ENCODE measurements around the gene API5.

The API5 gene

DNA sequence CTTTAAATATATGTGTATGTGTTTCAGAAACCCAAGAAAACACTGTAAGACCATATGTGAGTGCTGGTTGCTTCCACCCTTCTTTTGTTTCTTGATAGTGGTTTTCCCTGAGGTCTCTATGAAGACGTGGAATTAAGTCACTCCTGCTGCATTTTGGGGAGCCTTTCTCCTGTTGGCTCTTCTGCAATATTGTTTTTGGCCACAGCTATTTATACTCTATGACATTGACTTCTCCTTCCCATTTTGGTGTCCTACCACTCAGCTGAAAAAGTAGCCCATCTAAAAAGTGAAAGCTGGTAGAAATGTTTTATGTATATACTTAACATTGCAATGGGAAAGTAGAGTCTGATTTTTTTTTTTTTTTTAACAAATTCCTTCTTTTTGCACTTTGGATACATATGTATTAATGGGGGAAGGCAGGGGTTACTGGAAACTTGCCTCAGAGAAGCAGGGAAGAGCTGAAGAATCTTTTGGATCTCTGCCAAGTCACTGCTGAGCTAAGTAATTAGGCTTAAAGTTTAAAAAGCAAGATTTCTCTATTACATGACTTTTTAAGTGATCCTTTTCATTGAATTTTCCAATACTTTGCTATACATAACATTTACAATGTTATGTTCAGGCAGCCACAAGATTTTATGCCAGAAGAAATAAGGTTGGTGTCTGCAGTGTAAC is 48.7 kb downstream of the API5 start:
- DNase-seq, result no peak

DNA sequence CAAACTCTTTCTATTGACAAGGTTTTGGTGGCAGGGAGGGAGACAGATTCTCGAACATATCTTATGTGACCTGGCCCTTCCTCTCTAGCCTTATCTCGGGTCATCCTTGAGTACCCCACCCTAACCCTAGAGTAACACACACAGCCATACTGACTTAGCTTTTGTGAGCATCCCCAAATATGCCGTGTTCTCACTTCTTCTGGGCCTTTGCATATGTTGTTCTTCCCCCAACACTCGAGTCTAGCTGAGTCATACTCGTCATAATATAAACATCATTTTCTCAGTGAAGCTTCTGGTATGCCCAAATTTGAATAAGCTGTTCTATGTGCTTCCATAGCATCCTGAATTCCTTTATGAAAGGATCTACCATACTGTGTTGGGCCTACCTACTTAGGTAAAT is 54.9 kb downstream of the API5 start:
- no peak for DNase-seq

DNA sequence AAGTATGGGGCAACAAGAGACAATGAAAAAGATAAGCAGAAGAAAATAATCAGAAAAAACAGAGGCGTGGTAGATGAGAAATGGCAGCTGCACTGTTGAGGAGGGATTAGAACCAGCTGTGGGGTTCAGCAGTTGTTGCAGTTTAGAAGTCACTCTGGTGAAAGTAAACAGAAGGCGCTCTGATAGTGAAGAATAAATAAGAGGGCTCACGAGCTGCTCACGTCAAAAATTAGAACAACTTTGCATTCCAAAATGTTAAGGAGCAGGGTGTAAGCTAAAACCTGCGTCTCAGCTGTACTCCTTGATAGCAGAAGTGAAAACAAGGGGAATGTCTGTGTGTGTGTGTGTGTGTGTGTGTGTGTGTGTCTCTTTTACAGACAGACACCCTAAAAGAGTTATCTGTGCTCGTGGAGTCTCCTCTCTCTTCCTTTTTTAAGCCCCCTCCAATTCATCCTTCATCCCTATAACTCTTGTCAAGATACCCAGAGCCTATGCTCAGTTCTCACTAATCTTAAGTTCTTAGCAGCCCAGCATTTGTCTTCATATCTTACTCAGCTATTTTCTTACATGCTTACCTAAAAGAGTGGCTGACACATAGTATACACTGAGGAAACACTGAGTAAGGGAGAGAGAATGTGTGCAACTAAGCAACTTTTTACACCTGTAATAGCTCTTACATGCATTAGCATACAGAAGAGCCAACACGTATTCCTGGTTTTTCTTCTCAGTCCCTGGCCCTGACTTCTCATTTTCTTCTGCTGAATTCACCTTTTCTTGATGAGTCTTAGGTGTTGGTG is 55.8 kb downstream of the API5 start:
- DNase-seq, result no peak

DNA sequence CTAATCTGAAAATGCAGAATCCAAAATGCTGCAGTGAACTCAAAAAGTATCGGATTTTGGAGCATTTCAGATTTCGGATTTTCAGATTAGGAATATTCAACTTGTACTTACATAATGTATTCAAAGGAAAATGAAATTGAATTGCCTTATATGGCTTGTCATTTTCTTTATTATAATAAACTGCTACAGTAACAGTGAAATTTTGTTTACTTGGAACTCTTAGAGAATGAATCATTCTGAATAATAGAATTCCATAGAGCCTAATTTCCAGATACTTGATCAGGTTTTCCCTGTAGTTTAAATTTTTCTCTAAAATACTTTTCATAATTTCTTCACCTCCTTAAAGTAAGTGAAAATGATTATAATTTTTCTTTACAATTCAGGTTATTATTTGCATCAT is 64.3 kb downstream of the API5 start:
- no peak for DNase-seq

DNA sequence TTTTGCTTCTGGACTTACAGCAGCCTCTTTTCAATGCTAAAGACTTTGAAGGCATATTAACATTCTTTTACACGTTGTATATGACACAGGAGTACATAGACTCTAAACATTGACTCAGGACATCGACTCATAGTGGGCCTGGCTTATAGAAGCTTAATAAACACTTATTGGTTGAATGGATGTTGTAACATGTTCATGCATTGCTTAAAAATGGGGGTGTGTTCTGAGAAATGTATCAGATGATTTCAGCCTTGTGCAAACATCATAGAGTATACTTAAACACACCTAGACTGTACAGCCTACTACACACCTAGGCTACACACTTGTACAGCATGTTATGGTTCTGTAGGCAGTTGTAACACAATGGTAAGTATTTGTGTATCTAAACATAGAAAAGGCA is 64.8 kb downstream of the API5 start:
- no peak for DNase-seq

DNA sequence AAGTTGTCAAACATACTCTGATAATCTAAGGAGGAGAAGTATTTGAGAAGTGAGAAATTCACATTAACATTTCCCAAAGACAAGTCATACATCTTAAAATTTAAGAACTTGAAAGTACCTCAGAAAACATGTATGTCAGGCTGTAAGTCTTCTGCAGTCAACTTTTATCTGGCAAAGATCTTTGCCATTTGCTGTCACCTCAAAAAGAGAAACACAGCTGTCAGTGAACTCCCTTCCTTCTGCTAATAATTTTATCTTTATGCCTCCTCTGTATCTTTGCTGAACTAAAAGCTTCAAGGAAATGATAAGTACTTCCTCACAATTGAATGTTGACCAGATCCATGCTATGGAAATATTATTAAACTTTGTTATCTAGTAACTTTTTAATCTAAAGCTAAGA is 65.6 kb downstream of the API5 start:
- DNase-seq, result no peak

DNA sequence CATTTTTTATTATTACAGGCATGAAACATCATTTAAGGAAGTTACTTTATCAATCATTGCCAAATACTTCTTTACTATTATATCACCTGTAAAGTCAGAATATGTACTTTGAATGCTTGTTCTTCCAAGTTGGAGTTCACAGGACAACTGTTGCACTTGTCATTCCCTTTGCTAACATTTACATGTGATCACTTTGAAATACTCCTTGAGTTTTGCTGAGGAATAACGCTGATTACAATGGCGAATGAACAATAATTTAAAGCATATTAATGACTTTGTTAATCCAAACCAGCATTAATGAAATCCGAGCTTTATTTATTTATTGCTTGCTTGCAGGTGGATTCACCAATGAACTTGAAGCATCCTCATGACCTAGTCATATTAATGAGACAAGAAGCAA is 67.1 kb downstream of the API5 start:
- DNase-seq, result no peak

DNA sequence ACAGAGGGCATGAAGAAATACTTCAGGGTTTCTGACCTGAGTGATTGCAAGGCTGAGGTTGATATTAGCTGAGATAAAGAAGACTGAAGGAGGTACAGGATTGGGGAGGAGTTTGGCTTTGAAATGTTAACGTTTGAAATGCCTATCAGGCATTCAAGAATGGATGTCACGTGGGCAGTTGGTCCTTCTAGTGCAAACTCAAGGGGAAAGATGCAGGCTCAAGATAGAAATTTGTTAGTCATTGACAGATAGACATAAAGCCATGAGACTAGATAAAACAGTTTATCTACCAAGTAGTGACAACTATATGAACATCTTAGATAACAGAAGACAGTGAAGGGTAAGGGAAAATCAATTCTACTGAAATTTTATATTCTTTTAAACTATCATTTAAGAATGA is 70.0 kb downstream of the API5 start:
- no peak for DNase-seq

DNA sequence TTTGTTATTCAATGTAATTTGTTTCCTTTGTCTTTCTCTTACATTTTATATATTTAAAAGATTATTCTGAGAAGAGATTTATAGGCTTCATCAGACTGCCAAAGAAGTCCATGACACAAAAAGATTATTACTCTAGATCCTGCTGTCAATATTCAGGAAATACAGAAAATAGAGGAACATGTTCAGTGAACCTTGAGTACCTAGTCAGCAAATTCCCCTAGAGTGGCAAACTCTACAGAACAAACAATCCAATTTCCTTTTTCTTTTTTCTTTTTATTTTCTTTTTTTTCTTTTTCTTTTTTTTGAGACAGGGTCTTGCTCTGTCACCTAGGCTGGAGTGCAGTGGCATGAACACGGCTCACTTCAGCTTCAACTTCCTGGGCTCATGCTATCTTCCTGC is 70.8 kb downstream of the API5 start:
- DNase-seq, result no peak

DNA sequence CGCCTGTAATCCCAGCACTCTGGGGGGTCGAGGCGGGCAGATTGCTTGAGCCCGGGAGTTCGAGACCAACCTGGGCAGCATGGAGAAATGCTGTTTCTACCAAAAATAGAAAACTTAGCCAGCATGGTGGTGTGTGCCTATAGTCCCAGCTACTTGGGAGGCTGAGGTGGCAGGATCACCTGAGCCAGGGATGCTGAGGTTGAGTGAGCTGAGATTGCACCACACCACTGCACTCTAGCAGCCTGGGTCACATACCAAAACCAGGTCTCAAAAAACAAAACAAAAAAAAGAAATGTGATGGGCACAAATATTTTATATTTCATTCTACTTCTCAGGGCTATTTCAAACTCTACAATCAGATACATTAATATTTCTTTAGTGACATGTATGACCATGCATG is 72.6 kb downstream of the API5 start:
- DNase-seq, result no peak

DNA sequence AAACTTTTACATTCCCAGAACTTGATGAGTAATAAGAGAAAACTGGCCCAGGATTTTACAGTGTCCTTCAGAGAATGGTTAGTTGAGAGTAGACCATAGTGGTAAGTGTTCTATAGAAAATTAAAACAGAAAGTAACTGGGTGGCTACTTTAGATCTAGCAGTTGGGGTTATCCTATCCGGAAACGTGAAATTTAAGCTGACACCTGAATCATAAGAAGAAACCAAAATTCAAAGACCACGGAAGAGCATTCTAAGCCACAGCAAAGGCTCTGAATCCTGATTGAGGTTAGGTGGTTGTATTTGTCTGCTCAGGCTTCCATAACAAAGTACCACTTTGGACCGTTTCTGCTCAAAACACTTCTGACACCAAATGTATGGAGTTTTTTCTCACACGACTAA is 80.9 kb downstream of the API5 start:
- no peak for DNase-seq

DNA sequence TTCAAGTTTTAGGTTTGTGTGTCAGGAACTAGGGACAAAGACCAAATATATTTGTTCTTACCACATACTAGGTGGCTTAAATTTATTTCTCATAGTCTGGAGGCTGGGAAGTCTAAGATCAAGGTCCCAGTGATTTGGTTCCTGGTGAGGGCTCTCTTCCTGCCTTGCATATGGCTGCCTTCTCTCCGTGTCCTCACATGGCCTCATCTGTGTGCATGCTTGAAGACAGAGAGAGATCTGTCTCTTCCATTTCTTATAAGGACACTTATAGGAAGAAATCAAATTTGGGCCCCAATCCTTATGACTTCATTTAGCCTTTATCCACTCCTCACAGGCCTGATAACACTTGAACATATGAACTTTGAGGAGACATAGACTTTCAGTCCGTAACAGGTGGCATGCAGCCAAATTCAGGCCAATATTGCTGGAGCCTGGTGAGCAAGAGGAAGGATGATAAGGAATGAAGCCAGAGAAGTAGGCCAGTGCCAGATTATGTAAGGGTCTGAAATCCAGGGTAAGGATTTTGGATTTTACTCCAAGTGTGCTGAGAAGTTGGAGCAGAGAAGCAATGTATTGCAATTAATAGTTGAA is 82.1 kb downstream of the API5 start:
- DNase-seq, result no peak

Measured in NCI-H2171 (cell line).